Measurements from ENCODE around the gene ABLIM1. TPM values are rescaled to one million over a fixed set of nuclear protein-coding genes. Genes with fewer than 3 reads are reported as not detected.

ABLIM1 gene
- total RNA-seq, 3 donors from 2014 or later: 89.0 to 216 (median 131) TPM

- DNase-seq (ENCODE audit: low spot score in 2 of 2): peak in 1 of 2 donors; percentile 44
- no peaks in the 10 kb centered on the region for H3K9me3 ChIP-seq
- intact Hi-C loops (cut with DNase I; ENCODE audit: low total_unique reads): loop anchor here (10.0 kb wide), 1 partner anchor 224 kb away; no protein-coding TSS in a partner anchor
- H3K4me3 ChIP-seq: peak overlapping the region in 2 of 3 donors; percentile 15 to 51
- TF ChIP-seq POLR2AphosphoS5 (IDR thresholded peaks at IDR 0.05): no peak
- TF ChIP-seq, protein P1, sequence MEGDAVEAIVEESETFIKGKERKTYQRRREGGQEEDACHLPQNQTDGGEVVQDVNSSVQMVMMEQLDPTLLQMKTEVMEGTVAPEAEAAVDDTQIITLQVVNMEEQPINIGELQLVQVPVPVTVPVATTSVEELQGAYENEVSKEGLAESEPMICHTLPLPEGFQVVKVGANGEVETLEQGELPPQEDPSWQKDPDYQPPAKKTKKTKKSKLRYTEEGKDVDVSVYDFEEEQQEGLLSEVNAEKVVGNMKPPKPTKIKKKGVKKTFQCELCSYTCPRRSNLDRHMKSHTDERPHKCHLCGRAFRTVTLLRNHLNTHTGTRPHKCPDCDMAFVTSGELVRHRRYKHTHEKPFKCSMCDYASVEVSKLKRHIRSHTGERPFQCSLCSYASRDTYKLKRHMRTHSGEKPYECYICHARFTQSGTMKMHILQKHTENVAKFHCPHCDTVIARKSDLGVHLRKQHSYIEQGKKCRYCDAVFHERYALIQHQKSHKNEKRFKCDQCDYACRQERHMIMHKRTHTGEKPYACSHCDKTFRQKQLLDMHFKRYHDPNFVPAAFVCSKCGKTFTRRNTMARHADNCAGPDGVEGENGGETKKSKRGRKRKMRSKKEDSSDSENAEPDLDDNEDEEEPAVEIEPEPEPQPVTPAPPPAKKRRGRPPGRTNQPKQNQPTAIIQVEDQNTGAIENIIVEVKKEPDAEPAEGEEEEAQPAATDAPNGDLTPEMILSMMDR (IDR thresholded peaks at IDR 0.05): peak; percentile 45 to 66 (median 64)
- no peaks in the 10 kb centered on the region for H3K27me3 ChIP-seq
- H3K36me3 ChIP-seq: no peaks in the 10 kb centered on the region
- peak overlapping the region; percentile 60 to 65 for H3K27ac ChIP-seq
- no peaks in the 10 kb centered on the region for H3K4me1 ChIP-seq
These were observed 107.1 kb downstream of the ABLIM1 start for GRCh38 chr10:114550756-114551635.

DNA sequence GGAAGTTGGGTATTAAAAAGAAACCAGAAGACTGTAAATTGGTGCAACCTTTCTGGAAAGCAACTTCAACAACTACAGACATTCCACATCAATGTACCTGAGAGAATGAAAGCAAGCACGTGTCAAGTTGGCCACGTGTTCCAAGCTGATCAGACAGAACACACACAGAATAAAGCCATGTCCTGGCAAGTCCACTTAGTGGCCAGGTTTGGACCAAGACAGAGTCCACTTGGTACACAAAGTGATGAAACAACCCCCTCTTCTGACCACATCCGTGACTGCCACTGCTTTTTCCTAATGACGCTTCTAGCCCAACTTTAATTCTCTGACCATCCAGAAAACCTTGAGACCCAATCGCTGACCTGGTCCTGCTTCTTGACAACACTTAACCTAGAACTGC lies 109.4 kb downstream of the ABLIM1 start:
- Histone ChIP-seq H3K9me3 (no peaks in the 10 kb centered on the region), H3K4me3 (no peak overlapping the region), H3K27ac (no peak overlapping the region), H3K36me3 (no peaks in the 10 kb centered on the region), H3K27me3 (no peaks in the 10 kb centered on the region), H3K4me1 (no peaks in the 10 kb centered on the region)
- peak in 1 of 2 donors; percentile 34 for DNase-seq (ENCODE audit: low spot score in 2 of 2)
- intact Hi-C loops (cut with DNase I; ENCODE audit: low total_unique reads): loop anchor here (10.0 kb wide), 1 partner anchor 74 kb away; no protein-coding TSS in a partner anchor
- TF ChIP-seq POLR2A (IDR thresholded peaks at IDR 0.05): no peak
- TF ChIP-seq, protein P1 (IDR thresholded peaks at IDR 0.05): peak; percentile 30 to 46 (median 44)

GRCh38 chr10:114547514-114547913 lies 110.6 kb downstream of the ABLIM1 start:
- Histone ChIP-seq H3K27ac (peak overlapping the region in 1 of 2 donors; percentile 21), H3K27me3 (no peaks in the 10 kb centered on the region), H3K4me1 (no peaks in the 10 kb centered on the region), H3K36me3 (no peaks in the 10 kb centered on the region), H3K4me3 (no peak overlapping the region), H3K9me3 (no peaks in the 10 kb centered on the region)
- DNase-seq (ENCODE audit: low spot score in 2 of 2): no peak
- TF ChIP-seq POLR2AphosphoS5 (IDR thresholded peaks at IDR 0.05): no peak
- intact Hi-C loops (cut with DNase I; ENCODE audit: low total_unique reads): loop anchor here (10.0 kb wide), 1 partner anchor 73 kb away; no protein-coding TSS in a partner anchor

DNA sequence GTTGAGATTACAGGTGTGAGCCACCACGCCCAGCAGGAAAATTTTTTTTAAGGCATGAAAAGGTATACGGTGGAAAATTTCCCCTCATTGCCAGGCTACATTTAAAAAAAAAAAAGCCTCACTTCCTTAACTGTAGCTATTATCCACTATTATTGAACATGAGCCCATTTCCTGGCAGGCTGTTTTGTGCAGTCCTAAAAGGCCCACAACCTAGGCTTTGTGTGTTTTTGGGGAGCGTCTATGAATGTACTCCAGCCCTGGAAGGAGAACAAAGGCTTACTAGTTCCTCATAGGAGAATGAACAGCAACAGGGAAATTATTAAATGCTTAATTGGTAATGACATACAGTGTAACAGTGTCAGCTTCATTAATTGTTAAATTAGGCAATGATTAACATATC lies 111.0 kb downstream of the ABLIM1 start:
- H3K4me1 ChIP-seq: no peaks in the 10 kb centered on the region
- no peak for DNase-seq (ENCODE audit: low spot score in 2 of 2)
- H3K27me3 ChIP-seq: no peaks in the 10 kb centered on the region
- H3K9me3 ChIP-seq: no peaks in the 10 kb centered on the region
- TF ChIP-seq POLR2AphosphoS5 (IDR thresholded peaks at IDR 0.05) (peak in 1 of 3 donors; percentile 21), POLR2A (IDR thresholded peaks at IDR 0.05) (no peak)
- TF ChIP-seq, protein P1 (IDR thresholded peaks at IDR 0.05): no peak
- no peaks in the 10 kb centered on the region for H3K36me3 ChIP-seq
- intact Hi-C loops (cut with DNase I; ENCODE audit: low total_unique reads): loop anchor here (10.0 kb wide), 1 partner anchor 72 kb away; no protein-coding TSS in a partner anchor
- peak overlapping the region; percentile 21 to 25 for H3K27ac ChIP-seq
- H3K4me3 ChIP-seq: no peak overlapping the region

DNA sequence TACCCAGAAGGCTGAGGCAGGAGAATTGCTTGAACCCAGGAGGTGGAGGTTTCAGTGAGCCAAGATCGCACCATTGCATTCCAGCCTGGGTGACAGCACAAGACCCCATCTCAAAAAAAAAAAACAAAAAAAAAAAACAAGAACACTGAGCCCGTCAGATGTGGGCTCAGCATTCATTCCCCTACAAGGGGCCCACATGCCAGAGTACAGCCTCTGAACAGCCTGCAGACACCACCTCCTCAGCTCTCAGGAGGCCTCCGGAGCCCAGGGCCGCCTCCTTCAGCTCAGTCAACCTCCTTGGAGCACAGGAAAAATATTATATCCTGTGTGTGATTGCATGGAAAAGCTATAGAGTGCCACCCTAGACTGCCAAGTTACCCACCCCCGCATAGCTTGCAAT lies 112.3 kb downstream of the ABLIM1 start:
- DNase-seq (ENCODE audit: low spot score in 2 of 2): no peak
- Histone ChIP-seq H3K4me1 (no peaks in the 10 kb centered on the region), H3K9me3 (no peaks in the 10 kb centered on the region), H3K27ac (no peak overlapping the region), H3K36me3 (no peaks in the 10 kb centered on the region), H3K27me3 (no peaks in the 10 kb centered on the region), H3K4me3 (no peak overlapping the region)
- intact Hi-C loops (cut with DNase I; ENCODE audit: low total_unique reads): loop anchor here (10.0 kb wide), 1 partner anchor 71 kb away; no protein-coding TSS in a partner anchor
- TF ChIP-seq POLR2AphosphoS5 (IDR thresholded peaks at IDR 0.05): no peak
- no peak for TF ChIP-seq POLR2A (IDR thresholded peaks at IDR 0.05)
- TF ChIP-seq, protein P1 (IDR thresholded peaks at IDR 0.05): no peak
